A673 (cell line): ENCODE results near the gene EXD2.

Experiments
- EZH2 ChIP-seq: fragments of 200-600 bp; sonication (generic); IDR thresholded peaks from 2 replicates; pipeline ENCODE4 v1.6.1; 2017; ENCODE audit warnings: borderline replicate concordance, low read depth, mild to moderate bottlenecking, mixed read lengths, antibody characterized with exemption, low read length; ENCODE audit not compliant: poor library complexity, severe bottlenecking
- TF ChIP-seq, protein P1 (sequence below): fragments of 300-800, 200-600 bp; sonication (generic); conservative IDR thresholded peaks from 2 replicates; pipeline ENCODE4 v1.5.1; 2017; ENCODE audit warnings: low read depth, mild to moderate bottlenecking, antibody characterized with exemption, low read length, moderate library complexity, mixed read lengths

DNA sequence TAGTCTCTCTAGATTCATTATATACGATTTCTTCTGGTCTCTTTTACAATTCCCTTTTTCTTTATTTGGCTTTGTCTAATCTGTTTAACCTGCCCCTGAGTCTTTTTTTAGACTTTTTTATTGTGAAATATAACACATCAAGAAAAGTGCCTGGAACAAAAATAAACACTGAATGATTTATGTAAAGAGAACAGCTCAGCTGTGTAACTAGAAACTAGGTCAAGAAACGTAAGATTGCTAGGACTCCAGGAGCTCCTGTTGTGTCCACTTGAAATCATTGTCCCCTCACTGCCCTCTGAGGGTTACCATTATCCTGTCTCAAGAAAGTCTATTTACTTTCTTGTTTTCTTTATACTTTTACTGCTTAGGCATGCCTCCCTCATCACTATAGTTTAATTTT is 23.1 kb downstream of the EXD2 start:
- TF ChIP-seq, protein P1, sequence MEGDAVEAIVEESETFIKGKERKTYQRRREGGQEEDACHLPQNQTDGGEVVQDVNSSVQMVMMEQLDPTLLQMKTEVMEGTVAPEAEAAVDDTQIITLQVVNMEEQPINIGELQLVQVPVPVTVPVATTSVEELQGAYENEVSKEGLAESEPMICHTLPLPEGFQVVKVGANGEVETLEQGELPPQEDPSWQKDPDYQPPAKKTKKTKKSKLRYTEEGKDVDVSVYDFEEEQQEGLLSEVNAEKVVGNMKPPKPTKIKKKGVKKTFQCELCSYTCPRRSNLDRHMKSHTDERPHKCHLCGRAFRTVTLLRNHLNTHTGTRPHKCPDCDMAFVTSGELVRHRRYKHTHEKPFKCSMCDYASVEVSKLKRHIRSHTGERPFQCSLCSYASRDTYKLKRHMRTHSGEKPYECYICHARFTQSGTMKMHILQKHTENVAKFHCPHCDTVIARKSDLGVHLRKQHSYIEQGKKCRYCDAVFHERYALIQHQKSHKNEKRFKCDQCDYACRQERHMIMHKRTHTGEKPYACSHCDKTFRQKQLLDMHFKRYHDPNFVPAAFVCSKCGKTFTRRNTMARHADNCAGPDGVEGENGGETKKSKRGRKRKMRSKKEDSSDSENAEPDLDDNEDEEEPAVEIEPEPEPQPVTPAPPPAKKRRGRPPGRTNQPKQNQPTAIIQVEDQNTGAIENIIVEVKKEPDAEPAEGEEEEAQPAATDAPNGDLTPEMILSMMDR = no peak
- TF ChIP-seq EZH2 = no peak
